Measurements from ENCODE around the gene MC1R.
"Not testable (repeated sequence)": the region's sequence is repeated elsewhere in the genome, so short reads cannot be mapped to it uniquely, and the experiment has no call there.

The MC1R gene

GRCh38 chr16:89931964-89932363 lies 13.3 kb downstream of the MC1R start:
- TF ChIP-seq SPI1 (IDR thresholded peaks at IDR 0.05; ENCODE audit: low read depth, low read length), result 0 out of 2 replicates have a peak, but pooled peaks have one; percentile 3
- no peak for TF ChIP-seq POLR2AphosphoS5 (IDR thresholded peaks at IDR 0.05; ENCODE audit: low read depth, low read length)
- TF ChIP-seq TAF1 (IDR thresholded peaks at IDR 0.05; ENCODE audit: low read depth, low read length), result no peak
- TF ChIP-seq PAX5 (IDR thresholded peaks at IDR 0.05; ENCODE audit: insufficient read depth, low read length, severe bottlenecking), result no peak
- TF ChIP-seq POLR2A (IDR thresholded peaks at IDR 0.05; ENCODE audit: low read depth, low read length), result no peak
- FAIRE-seq (no peak), DNase-seq (ENCODE audit: insufficient read length, low spot score) (no peak)

GRCh38 chr16:89934019-89934418 lies 15.4 kb downstream of the MC1R start:
- DNase-seq (ENCODE audit: insufficient read length, low spot score); FAIRE-seq: not testable (repeated sequence)

- no peak for DNase-seq (ENCODE audit: insufficient read length, low spot score)
- no peak for FAIRE-seq
- no peak for TF ChIP-seq PAX5 (IDR thresholded peaks at IDR 0.05; ENCODE audit: insufficient read depth, low read length, severe bottlenecking)
- TF ChIP-seq POLR2A (IDR thresholded peaks at IDR 0.05; ENCODE audit: low read depth, low read length), result no peak
- no peak for TF ChIP-seq SPI1 (IDR thresholded peaks at IDR 0.05; ENCODE audit: low read depth, low read length)
- TF ChIP-seq TAF1 (IDR thresholded peaks at IDR 0.05; ENCODE audit: low read depth, low read length), result no peak
- TF ChIP-seq POU2F2 (IDR thresholded peaks at IDR 0.05; ENCODE audit: low read depth, low read length), result no peak
- TF ChIP-seq POLR2AphosphoS5 (IDR thresholded peaks at IDR 0.05; ENCODE audit: low read depth, low read length), result no peak
Observed at GRCh38 chr16:89934611-89935553, 16.2 kb downstream of the MC1R start.

GRCh38 chr16:89935620-89936019 lies 17.0 kb downstream of the MC1R start:
- DNase-seq (ENCODE audit: insufficient read length, low spot score); FAIRE-seq: not testable (repeated sequence)

- FAIRE-seq (no peak), DNase-seq (ENCODE audit: insufficient read length, low spot score) (no peak)
- TF ChIP-seq SPI1 (IDR thresholded peaks at IDR 0.05; ENCODE audit: low read depth, low read length) (no peak), TAF1 (IDR thresholded peaks at IDR 0.05; ENCODE audit: low read depth, low read length) (no peak), POLR2AphosphoS5 (IDR thresholded peaks at IDR 0.05; ENCODE audit: low read depth, low read length) (no peak), PAX5 (IDR thresholded peaks at IDR 0.05; ENCODE audit: insufficient read depth, low read length, severe bottlenecking) (no peak), POU2F2 (IDR thresholded peaks at IDR 0.05; ENCODE audit: low read depth, low read length) (no peak), POLR2A (IDR thresholded peaks at IDR 0.05; ENCODE audit: low read depth, low read length) (no peak)
Observed at GRCh38 chr16:89936034-89936433, 17.4 kb downstream of the MC1R start.

- TF ChIP-seq SPI1 (IDR thresholded peaks at IDR 0.05; ENCODE audit: low read depth, low read length) (no peak), POLR2A (IDR thresholded peaks at IDR 0.05; ENCODE audit: low read depth, low read length) (no peak), POLR2AphosphoS5 (IDR thresholded peaks at IDR 0.05; ENCODE audit: low read depth, low read length) (no peak), TAF1 (IDR thresholded peaks at IDR 0.05; ENCODE audit: low read depth, low read length) (no peak), PAX5 (IDR thresholded peaks at IDR 0.05; ENCODE audit: insufficient read depth, low read length, severe bottlenecking) (no peak), POU2F2 (IDR thresholded peaks at IDR 0.05; ENCODE audit: low read depth, low read length) (no peak)
- no peak for DNase-seq (ENCODE audit: insufficient read length, low spot score)
- FAIRE-seq, result no peak
Observed at GRCh38 chr16:89936508-89936907, 17.8 kb downstream of the MC1R start.

- TF ChIP-seq SPI1 (IDR thresholded peaks at IDR 0.05; ENCODE audit: low read depth, low read length) (no peak), POLR2AphosphoS5 (IDR thresholded peaks at IDR 0.05; ENCODE audit: low read depth, low read length) (no peak), POU2F2 (IDR thresholded peaks at IDR 0.05; ENCODE audit: low read depth, low read length) (no peak), TAF1 (IDR thresholded peaks at IDR 0.05; ENCODE audit: low read depth, low read length) (no peak), PAX5 (IDR thresholded peaks at IDR 0.05; ENCODE audit: insufficient read depth, low read length, severe bottlenecking) (no peak), POLR2A (IDR thresholded peaks at IDR 0.05; ENCODE audit: low read depth, low read length) (no peak)
- DNase-seq (ENCODE audit: insufficient read length, low spot score) (no peak), FAIRE-seq (no peak)
Observed at GRCh38 chr16:89936981-89937380, 18.3 kb downstream of the MC1R start.

GRCh38 chr16:89938175-89938885 lies 19.7 kb downstream of the MC1R start:
- no peak for TF ChIP-seq SPI1 (IDR thresholded peaks at IDR 0.05; ENCODE audit: low read depth, low read length)
- TF ChIP-seq POLR2A (IDR thresholded peaks at IDR 0.05; ENCODE audit: low read depth, low read length), result no peak
- TF ChIP-seq POLR2AphosphoS5 (IDR thresholded peaks at IDR 0.05; ENCODE audit: low read depth, low read length), result no peak
- TF ChIP-seq TAF1 (IDR thresholded peaks at IDR 0.05; ENCODE audit: low read depth, low read length), result no peak
- TF ChIP-seq POU2F2 (IDR thresholded peaks at IDR 0.05; ENCODE audit: low read depth, low read length), result no peak
- TF ChIP-seq PAX5 (IDR thresholded peaks at IDR 0.05; ENCODE audit: insufficient read depth, low read length, severe bottlenecking), result no peak
- DNase-seq (ENCODE audit: insufficient read length, low spot score) (no peak), FAIRE-seq (no peak)

GRCh38 chr16:89944773-89945172 lies 26.1 kb downstream of the MC1R start:
- no peak for DNase-seq (ENCODE audit: insufficient read length, low spot score)
- peak; percentile 88 for FAIRE-seq
- TF ChIP-seq POLR2AphosphoS5 (IDR thresholded peaks at IDR 0.05; ENCODE audit: low read depth, low read length) (no peak), SPI1 (IDR thresholded peaks at IDR 0.05; ENCODE audit: low read depth, low read length) (peak; percentile 95)

- no peak for TF ChIP-seq POLR2A (IDR thresholded peaks at IDR 0.05; ENCODE audit: low read depth, low read length)
- no peak for TF ChIP-seq SPI1 (IDR thresholded peaks at IDR 0.05; ENCODE audit: low read depth, low read length)
- TF ChIP-seq POLR2AphosphoS5 (IDR thresholded peaks at IDR 0.05; ENCODE audit: low read depth, low read length), result no peak
- TF ChIP-seq POU2F2 (IDR thresholded peaks at IDR 0.05; ENCODE audit: low read depth, low read length), result no peak
- no peak for TF ChIP-seq TAF1 (IDR thresholded peaks at IDR 0.05; ENCODE audit: low read depth, low read length)
- TF ChIP-seq PAX5 (IDR thresholded peaks at IDR 0.05; ENCODE audit: insufficient read depth, low read length, severe bottlenecking), result no peak
- FAIRE-seq, result no peak
- no peak for DNase-seq (ENCODE audit: insufficient read length, low spot score)
Observed at GRCh38 chr16:89945654-89946053, 27.0 kb downstream of the MC1R start.

All from GM12891 (cell line).